ENCODE data around the gene HSD17B3. TPM values are rescaled to one million over a fixed set of nuclear protein-coding genes. Genes with fewer than 3 reads are reported as not detected.

Gene HSD17B3
- total RNA-seq, 1 donor: not detected

GRCh38 chr9:96209407-96210271, 92.3 kb downstream of the HSD17B3 start:
- no peak for TF ChIP-seq CTCF (IDR thresholded peaks at IDR 0.05; ENCODE audit: insufficient read depth, low read depth, low read length)
- no peak overlapping the region for H3K4me3 ChIP-seq (ENCODE audit: low read depth, low read length)
- DNase-seq (ENCODE audit: low read depth): peak; percentile 61

- DNase-seq (ENCODE audit: low read depth): no peak
- no peak overlapping the region for H3K4me3 ChIP-seq (ENCODE audit: low read depth, low read length)
- TF ChIP-seq CTCF (IDR thresholded peaks at IDR 0.05; ENCODE audit: insufficient read depth, low read depth, low read length): no peak
Measured at GRCh38 chr9:96206156-96206751, 95.7 kb downstream of the HSD17B3 start.

GRCh38 chr9:96204853-96205252, 97.1 kb downstream of the HSD17B3 start:
- H3K4me3 ChIP-seq (ENCODE audit: low read depth, low read length): no peak overlapping the region
- DNase-seq (ENCODE audit: low read depth): no peak
- no peak for TF ChIP-seq CTCF (IDR thresholded peaks at IDR 0.05; ENCODE audit: insufficient read depth, low read depth, low read length)

- TF ChIP-seq CTCF (IDR thresholded peaks at IDR 0.05; ENCODE audit: insufficient read depth, low read depth, low read length): no peak
- no peak for DNase-seq (ENCODE audit: low read depth)
- H3K4me3 ChIP-seq (ENCODE audit: low read depth, low read length): no peak overlapping the region
Measured at GRCh38 chr9:96203867-96204501, 98.0 kb downstream of the HSD17B3 start.

- DNase-seq (ENCODE audit: low read depth): no peak
- no peak overlapping the region for H3K4me3 ChIP-seq (ENCODE audit: low read depth, low read length)
- no peak for TF ChIP-seq CTCF (IDR thresholded peaks at IDR 0.05; ENCODE audit: insufficient read depth, low read depth, low read length)
Measured at GRCh38 chr9:96202971-96203780, 98.8 kb downstream of the HSD17B3 start.

GRCh38 chr9:96201140-96201539, 100.8 kb downstream of the HSD17B3 start:
- DNase-seq (ENCODE audit: low read depth): no peak
- no peak overlapping the region for H3K4me3 ChIP-seq (ENCODE audit: low read depth, low read length)
- TF ChIP-seq CTCF (IDR thresholded peaks at IDR 0.05; ENCODE audit: insufficient read depth, low read depth, low read length): no peak
